Measurements from ENCODE around the gene TMEM120B.
"Not testable (repeated sequence)": the region's sequence is repeated elsewhere in the genome, so short reads cannot be mapped to it uniquely, and the experiment has no call there.

Gene TMEM120B

GRCh38 chr12:121741743-121742142 lies 29.2 kb downstream of the TMEM120B start:
- no peak overlapping the region for H3K27ac ChIP-seq (ENCODE audit: low read length)
- TF ChIP-seq CTCF (IDR thresholded peaks at IDR 0.05; ENCODE audit: low read depth, low read length) (no peak), EZH2phosphoT487 (IDR thresholded peaks at IDR 0.05; ENCODE audit: low read depth) (no peak)

GRCh38 chr12:121745545-121745944 lies 33.0 kb downstream of the TMEM120B start:
- H3K4me1 ChIP-seq (ENCODE audit: low read length) = peaks cover 15% of the 10 kb centered on the region
- H3K9me3 ChIP-seq (ENCODE audit: insufficient read depth, low read length) = not testable (repeated sequence)

More at GRCh38 chr12:121741743-121742142, 29.2 kb downstream of the TMEM120B start:
- no peak overlapping the region for H3K4me3 ChIP-seq (ENCODE audit: low read length)
- no peak overlapping the region for H3K4me2 ChIP-seq (ENCODE audit: low read length)
- no peak overlapping the region for H3K9ac ChIP-seq (ENCODE audit: low read length)
- H3K27me3 ChIP-seq (ENCODE audit: low read depth, low read length) = no peaks in the 10 kb centered on the region
- no peaks in the 10 kb centered on the region for H3K4me1 ChIP-seq (ENCODE audit: low read length)
- peaks cover 5% of the 10 kb centered on the region for H3K36me3 ChIP-seq (replicated peaks; ENCODE audit: low read depth, low read length)
- H3K79me2 ChIP-seq (ENCODE audit: low read length) = no peaks in the 10 kb centered on the region
- H3K9me3 ChIP-seq (ENCODE audit: insufficient read depth, low read length) = no peaks in the 10 kb centered on the region
- H4K20me1 ChIP-seq (ENCODE audit: insufficient read depth, low read length) = no peaks in the 10 kb centered on the region
- no peak overlapping the region for H2AFZ ChIP-seq (ENCODE audit: low read depth, low read length)

GRCh38 chr12:121748218-121748570 lies 35.6 kb downstream of the TMEM120B start:
- H3K79me2 ChIP-seq (ENCODE audit: low read length) = no peaks in the 10 kb centered on the region
- H3K9me3 ChIP-seq (ENCODE audit: insufficient read depth, low read length) = no peaks in the 10 kb centered on the region
- H3K36me3 ChIP-seq (replicated peaks; ENCODE audit: low read depth, low read length) = peaks cover 18% of the 10 kb centered on the region
- H4K20me1 ChIP-seq (ENCODE audit: insufficient read depth, low read length) = no peaks in the 10 kb centered on the region
- H3K4me1 ChIP-seq (ENCODE audit: low read length) = peaks cover 15% of the 10 kb centered on the region
- no peaks in the 10 kb centered on the region for H3K27me3 ChIP-seq (ENCODE audit: low read depth, low read length)
- peak overlapping the region; percentile 82 for H3K4me2 ChIP-seq (ENCODE audit: low read length)
- TF ChIP-seq CTCF (IDR thresholded peaks at IDR 0.05; ENCODE audit: low read depth, low read length) = no peak
- no peak for TF ChIP-seq EZH2phosphoT487 (IDR thresholded peaks at IDR 0.05; ENCODE audit: low read depth)
- peak overlapping the region; percentile 79 for H3K27ac ChIP-seq (ENCODE audit: low read length)
- peak overlapping the region; percentile 69 for H3K4me3 ChIP-seq (ENCODE audit: low read length)
- peak overlapping the region; percentile 44; the same call in 1 of the 2 replicates for H3K9ac ChIP-seq (ENCODE audit: low read length)
- H2AFZ ChIP-seq (ENCODE audit: low read depth, low read length) = peak overlapping the region; percentile 94

More at GRCh38 chr12:121745545-121745944, 33.0 kb downstream of the TMEM120B start:
- not testable (repeated sequence) for H4K20me1 ChIP-seq (ENCODE audit: insufficient read depth, low read length); H3K9ac ChIP-seq (ENCODE audit: low read length); H2AFZ ChIP-seq (ENCODE audit: low read depth, low read length); H3K79me2 ChIP-seq (ENCODE audit: low read length); H3K4me2 ChIP-seq (ENCODE audit: low read length); H3K4me3 ChIP-seq (ENCODE audit: low read length); H3K27me3 ChIP-seq (ENCODE audit: low read depth, low read length); H3K27ac ChIP-seq (ENCODE audit: low read length)
- H3K36me3 ChIP-seq (replicated peaks; ENCODE audit: low read depth, low read length) = peaks cover 11% of the 10 kb centered on the region

GRCh38 chr12:121748571-121749265 lies 36.2 kb downstream of the TMEM120B start:
- Histone ChIP-seq H3K27me3 (ENCODE audit: low read depth, low read length) (no peaks in the 10 kb centered on the region), H3K4me3 (ENCODE audit: low read length) (peak overlapping the region; percentile 69), H3K79me2 (ENCODE audit: low read length) (no peaks in the 10 kb centered on the region), H3K9ac (ENCODE audit: low read length) (peak overlapping the region; percentile 44; the same call in 1 of the 2 replicates), H3K27ac (ENCODE audit: low read length) (peak overlapping the region; percentile 79), H3K4me1 (ENCODE audit: low read length) (peaks cover 15% of the 10 kb centered on the region), H4K20me1 (ENCODE audit: insufficient read depth, low read length) (no peaks in the 10 kb centered on the region), H3K9me3 (ENCODE audit: insufficient read depth, low read length) (no peaks in the 10 kb centered on the region), H3K36me3 (replicated peaks; ENCODE audit: low read depth, low read length) (peaks cover 18% of the 10 kb centered on the region), H3K4me2 (ENCODE audit: low read length) (peak overlapping the region; percentile 82), H2AFZ (ENCODE audit: low read depth, low read length) (peak overlapping the region; percentile 94)
- TF ChIP-seq CTCF (IDR thresholded peaks at IDR 0.05; ENCODE audit: low read depth, low read length) (no peak), EZH2phosphoT487 (IDR thresholded peaks at IDR 0.05; ENCODE audit: low read depth) (no peak)

Data from OCI-LY3 (cell line).